ENCODE results near the gene RNF180.
"Not testable (repeated sequence)": the region's sequence is repeated elsewhere in the genome, so short reads cannot be mapped to it uniquely, and the experiment has no call there.

DNA sequence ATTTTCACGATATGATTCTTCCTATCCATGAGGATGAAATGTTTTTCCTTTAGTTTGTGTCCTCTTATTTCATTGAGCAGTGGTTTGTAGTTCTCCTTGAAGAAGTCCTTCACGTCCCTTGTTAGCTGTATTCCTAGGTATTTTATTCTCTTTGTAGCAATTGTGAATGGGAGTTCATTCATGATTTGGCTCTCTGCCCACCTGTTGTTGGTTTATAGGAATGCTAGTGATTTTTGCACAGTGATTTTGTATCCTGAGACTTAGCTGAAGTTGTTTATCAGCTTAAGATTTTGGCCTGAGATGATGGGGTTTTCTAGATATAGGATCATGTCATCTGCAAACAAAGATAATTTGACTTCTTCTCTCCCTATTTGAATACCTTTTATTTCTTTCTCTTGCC is 122.9 kb downstream of the RNF180 start:
- TF ChIP-seq POLR2A, CTCF (IDR thresholded peaks at IDR 0.05): not testable (repeated sequence)

All from thyroid gland (tissue), 4 donors.